HG03571 (cell line): Measurements from ENCODE around the gene HTRA1.

Source experiments
- ATAC-seq: cut with Tn5 transposase; IDR thresholded peaks from one replicate; pipeline ENCODE4 v1.9.1; 2021; ENCODE audit not compliant: unreplicated experiment

The HTRA1 gene

GRCh38 chr10:122454603-122455080 lies 6.7 kb upstream of the HTRA1 start, which contains the start of gene ARMS2:
ARMS2 (plus strand) TSS chr10:122454653; CDS start chr10:122454728, 75 bp downstream.
- ATAC-seq, result no peak

- no peak for ATAC-seq
Observed at GRCh38 chr10:122455376-122456079, 5.8 kb upstream of the HTRA1 start.

- ATAC-seq, result no peak
Observed at GRCh38 chr10:122457934-122458333, 3.4 kb upstream of the HTRA1 start.

- ATAC-seq, result no peak
Observed at GRCh38 chr10:122458693-122459092, 2.7 kb upstream of the HTRA1 start.

GRCh38 chr10:122459561-122460273 lies 1.6 kb upstream of the HTRA1 start:
- ATAC-seq, result no peak

GRCh38 chr10:122460891-122461293 lies 461 bp upstream of the HTRA1 start:
- ATAC-seq, result no peak

GRCh38 chr10:122461729-122462532 lies 578 bp downstream of the HTRA1 start:
- no peak for ATAC-seq

GRCh38 chr10:122462533-122463465 lies 1.4 kb downstream of the HTRA1 start:
- no peak for ATAC-seq

- ATAC-seq, result no peak
Observed at GRCh38 chr10:122463466-122464249, 2.3 kb downstream of the HTRA1 start.

GRCh38 chr10:122464250-122464510 lies 2.8 kb downstream of the HTRA1 start:
- ATAC-seq, result no peak

GRCh38 chr10:122464586-122464985 lies 3.2 kb downstream of the HTRA1 start:
- ATAC-seq, result no peak

GRCh38 chr10:122465401-122466040 lies 4.2 kb downstream of the HTRA1 start:
- no peak for ATAC-seq

GRCh38 chr10:122466951-122467381 lies 5.6 kb downstream of the HTRA1 start:
- no peak for ATAC-seq

GRCh38 chr10:122467701-122468100 lies 6.3 kb downstream of the HTRA1 start:
- ATAC-seq, result no peak

GRCh38 chr10:122468307-122468925 lies 7.1 kb downstream of the HTRA1 start:
- no peak for ATAC-seq

- ATAC-seq, result no peak
Observed at GRCh38 chr10:122468926-122469781, 7.8 kb downstream of the HTRA1 start.

GRCh38 chr10:122469848-122470247 lies 8.5 kb downstream of the HTRA1 start:
- ATAC-seq, result no peak
